OCI-LY1 (cell line): ENCODE measurements around the gene B3GNT5.

Source experiments
- H2AFZ ChIP-seq: fragments of 200-600 bp; sonication (generic), shearing (Covaris generic); 2 replicates; pipeline ENCODE4 v1.6.0; 2014; ENCODE audit warnings: antibody characterized with exemption, mild to moderate bottlenecking, low read length
- H3F3A ChIP-seq: fragments of 200-600 bp; sonication (generic), shearing (Covaris generic); 2 replicates; pipeline ENCODE4 v1.6.0; 2014; ENCODE audit warnings: mild to moderate bottlenecking, antibody characterized with exemption, low read length, moderate library complexity; ENCODE audit not compliant: insufficient read depth
- H3K27ac ChIP-seq: fragments of 200-600 bp; sonication (generic); 2 replicates; pipeline ENCODE4 v1.5.1; 2014; ENCODE audit warnings: low read length, mixed run types, mild to moderate bottlenecking, low read depth; ENCODE audit not compliant: poor library complexity, severe bottlenecking
- H3K27me3 ChIP-seq: fragments of 200-600 bp; sonication (generic); 2 replicates; pipeline ENCODE4 v1.6.0; 2014; ENCODE audit warnings: antibody characterized with exemption, mild to moderate bottlenecking, low read length, moderate library complexity; ENCODE audit not compliant: insufficient read depth
- H3K36me3 ChIP-seq: fragments of 200-600 bp; sonication (generic); 2 replicates; pipeline ENCODE4 v1.6.1; 2014; ENCODE audit warnings: mild to moderate bottlenecking, antibody characterized with exemption, low read length, moderate library complexity, mixed read lengths; ENCODE audit not compliant: insufficient read depth
- H3K4me1 ChIP-seq: fragments of 200-600 bp; sonication (generic); 2 replicates; pipeline ENCODE4 v1.5.1; 2014; ENCODE audit warnings: mild to moderate bottlenecking, low read length, moderate library complexity; ENCODE audit not compliant: insufficient read depth, severe bottlenecking
- H3K4me2 ChIP-seq: fragments of 200-600 bp; sonication (generic), shearing (Covaris generic); 2 replicates; pipeline ENCODE4 v1.6.1; 2014; ENCODE audit warnings: low read length
- H3K4me3 ChIP-seq: fragments of 200-600 bp; sonication (generic); 2 replicates; pipeline ENCODE4 v1.5.1; 2014; ENCODE audit warnings: low read length, low read depth, mild to moderate bottlenecking, mixed read lengths; ENCODE audit not compliant: poor library complexity, severe bottlenecking
- H3K79me2 ChIP-seq: fragments of 200-600 bp; shearing (Covaris generic); 2 replicates; pipeline ENCODE4 v1.6.1; 2016; ENCODE audit warnings: mixed run types, low read length, mixed read lengths; ENCODE audit not compliant: insufficient read depth
- H3K9ac ChIP-seq: fragments of 200-600 bp; sonication (generic), shearing (Covaris generic); 2 replicates; pipeline ENCODE4 v1.6.1; 2014; ENCODE audit warnings: mild to moderate bottlenecking, low read length, mixed read lengths
- H3K9me2 ChIP-seq: fragments of 200-600 bp; sonication (generic), shearing (Covaris generic); 2 replicates; pipeline ENCODE4 v1.6.1; 2014; ENCODE audit warnings: low read depth, mild to moderate bottlenecking, low read length, mixed read lengths
- H3K9me3 ChIP-seq: fragments of 200-600 bp; shearing (Covaris generic); 2 replicates; pipeline ENCODE4 v1.6.1; 2014; ENCODE audit warnings: low read length, mixed read lengths
- H4K20me1 ChIP-seq: fragments of 200-600 bp; sonication (generic), shearing (Covaris generic); 2 replicates; pipeline ENCODE4 v1.6.0; 2016; ENCODE audit warnings: mild to moderate bottlenecking, low read length; ENCODE audit not compliant: insufficient read depth
- CTCF ChIP-seq: fragments of 200-600 bp; sonication (generic), shearing (Covaris generic); IDR thresholded peaks from 2 replicates; pipeline ENCODE4 v1.5.1; 2017; ENCODE audit warnings: mild to moderate bottlenecking, antibody characterized with exemption, low read length, moderate library complexity, mixed read lengths
- EZH2 ChIP-seq: fragments of 200-600 bp; sonication (generic), shearing (Covaris generic); IDR thresholded peaks from 2 replicates; pipeline ENCODE4 v1.8.0; 2017; ENCODE audit warnings: borderline replicate concordance, mixed run types, mild to moderate bottlenecking, antibody characterized with exemption, low read length, moderate library complexity, mixed read lengths

The B3GNT5 gene

DNA sequence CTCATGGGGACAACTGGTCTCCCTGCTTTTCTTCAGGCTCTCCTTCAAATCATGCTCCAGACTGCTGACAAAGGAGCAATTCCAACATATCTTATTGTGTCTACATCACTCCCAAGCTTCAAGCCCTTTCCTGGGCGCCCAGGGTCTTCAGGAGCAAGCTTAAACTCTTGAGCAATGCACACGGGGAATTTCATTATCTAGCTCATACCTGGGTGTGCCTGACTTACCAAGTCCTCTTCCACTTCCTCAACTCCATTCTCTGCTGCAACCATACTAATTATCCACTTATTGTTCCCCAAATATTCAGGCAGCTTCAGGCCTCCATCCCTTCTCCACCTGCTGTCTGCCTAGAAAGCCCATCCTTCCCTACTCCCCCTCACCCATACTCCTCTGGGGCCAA is 50.6 kb downstream of the B3GNT5 start:
- no peak for TF ChIP-seq EZH2
- no peak for TF ChIP-seq CTCF
- Histone ChIP-seq H3K27ac (no peak overlapping the region), H3K36me3 (no peaks in the 10 kb centered on the region), H4K20me1 (no peaks in the 10 kb centered on the region), H3K9ac (no peak overlapping the region), H3K27me3 (peaks cover 8% of the 10 kb centered on the region; the same call in 1 of the 2 replicates), H3K9me2 (no peaks in the 10 kb centered on the region), H3K9me3 (no peaks in the 10 kb centered on the region), H2AFZ (no peak overlapping the region), H3K4me1 (no peaks in the 10 kb centered on the region), H3K4me3 (no peak overlapping the region), H3K4me2 (no peak overlapping the region), H3F3A (no peaks in the 10 kb centered on the region), H3K79me2 (no peaks in the 10 kb centered on the region)

DNA sequence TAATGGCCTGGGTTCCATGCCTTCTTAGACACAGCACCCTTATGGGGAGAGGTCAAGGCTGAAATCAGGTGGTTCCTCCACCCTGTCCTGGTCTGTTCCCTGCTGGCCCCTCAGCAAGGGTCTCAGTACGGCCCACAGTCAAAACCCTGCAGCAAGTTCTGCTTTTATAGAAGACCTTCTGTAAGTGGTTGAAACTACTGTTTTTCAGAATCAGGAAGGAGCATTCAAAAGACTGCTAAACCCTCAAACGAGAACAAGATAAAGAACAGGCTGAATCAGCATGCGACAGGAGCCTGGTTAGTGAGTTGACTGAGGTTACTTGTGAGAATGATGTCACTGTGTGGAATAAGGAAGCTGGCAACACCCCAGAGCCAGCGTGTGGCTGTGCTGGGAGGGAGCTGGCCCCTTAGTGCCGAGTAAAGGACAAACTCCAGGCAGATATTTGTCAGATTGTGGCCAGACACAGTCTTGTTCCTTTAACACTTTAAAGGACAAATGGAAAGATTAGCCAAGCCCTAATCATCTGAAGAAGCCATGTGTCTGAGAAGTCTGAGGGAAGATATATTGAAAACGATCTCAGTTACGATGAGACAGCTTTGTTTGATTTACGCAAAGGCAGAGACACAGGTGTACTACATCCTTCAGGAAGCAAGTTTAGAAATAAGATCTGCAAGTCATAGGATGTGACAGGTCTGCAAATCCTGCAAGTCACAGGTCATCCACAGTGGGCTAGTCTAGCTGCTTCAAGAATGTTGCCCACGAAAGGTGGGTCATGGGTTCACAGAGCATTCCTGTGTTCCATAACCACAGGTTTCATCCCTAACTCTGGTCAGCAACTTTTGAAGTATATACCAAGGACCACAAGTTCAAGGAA is 54.0 kb downstream of the B3GNT5 start:
- Histone ChIP-seq H2AFZ (no peak overlapping the region), H3K4me3 (no peak overlapping the region)

DNA sequence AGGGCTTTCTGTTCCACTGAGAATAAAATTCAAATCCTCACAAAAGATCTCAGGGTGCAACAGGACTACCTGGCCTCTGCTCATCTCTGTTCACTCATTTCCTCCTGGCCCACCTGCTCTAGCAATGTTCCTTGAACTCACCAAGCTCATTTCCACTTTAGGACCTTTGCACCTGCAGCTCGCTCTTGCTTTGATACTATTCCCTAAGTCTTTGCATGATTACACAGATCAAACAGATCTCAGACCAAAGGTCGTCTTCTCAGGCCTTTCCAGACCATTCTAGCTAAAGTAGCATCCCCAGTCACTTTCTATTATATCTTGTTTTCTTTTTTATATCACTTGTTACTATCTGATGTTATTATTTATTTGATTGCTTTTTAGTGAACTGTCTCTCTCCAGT is 54.7 kb downstream of the B3GNT5 start:
- Histone ChIP-seq H2AFZ (no peak overlapping the region), H3K9me3 (no peaks in the 10 kb centered on the region), H4K20me1 (no peaks in the 10 kb centered on the region), H3K9ac (no peak overlapping the region), H3K9me2 (no peaks in the 10 kb centered on the region), H3K4me1 (no peaks in the 10 kb centered on the region), H3K27ac (no peak overlapping the region), H3K79me2 (no peaks in the 10 kb centered on the region), H3K4me3 (no peak overlapping the region), H3K36me3 (no peaks in the 10 kb centered on the region), H3K4me2 (no peak overlapping the region), H3F3A (no peaks in the 10 kb centered on the region), H3K27me3 (peaks cover 8% of the 10 kb centered on the region; the same call in 1 of the 2 replicates)
- TF ChIP-seq CTCF, result no peak
- no peak for TF ChIP-seq EZH2

More for the DNA sequence above, 54.0 kb downstream of the B3GNT5 start:
- Histone ChIP-seq H3K4me1 (no peaks in the 10 kb centered on the region), H3K36me3 (no peaks in the 10 kb centered on the region), H3K9ac (no peak overlapping the region), H3K4me2 (no peak overlapping the region), H3F3A (no peaks in the 10 kb centered on the region), H3K27me3 (peaks cover 8% of the 10 kb centered on the region; the same call in 1 of the 2 replicates), H3K27ac (no peak overlapping the region), H3K79me2 (no peaks in the 10 kb centered on the region), H3K9me2 (no peaks in the 10 kb centered on the region), H4K20me1 (no peaks in the 10 kb centered on the region), H3K9me3 (no peaks in the 10 kb centered on the region)
- TF ChIP-seq EZH2, result no peak
- TF ChIP-seq CTCF, result no peak
